HG03025 (cell line): Measurements from ENCODE around the gene MPZL1.

ENCODE experiments used
- ATAC-seq: cut with Tn5 transposase; IDR thresholded peaks from one replicate; pipeline ENCODE4 v1.9.1; 2021; ENCODE audit warnings: mild to moderate bottlenecking, moderate library complexity; ENCODE audit not compliant: unreplicated experiment, low FRiP score

The MPZL1 gene

DNA sequence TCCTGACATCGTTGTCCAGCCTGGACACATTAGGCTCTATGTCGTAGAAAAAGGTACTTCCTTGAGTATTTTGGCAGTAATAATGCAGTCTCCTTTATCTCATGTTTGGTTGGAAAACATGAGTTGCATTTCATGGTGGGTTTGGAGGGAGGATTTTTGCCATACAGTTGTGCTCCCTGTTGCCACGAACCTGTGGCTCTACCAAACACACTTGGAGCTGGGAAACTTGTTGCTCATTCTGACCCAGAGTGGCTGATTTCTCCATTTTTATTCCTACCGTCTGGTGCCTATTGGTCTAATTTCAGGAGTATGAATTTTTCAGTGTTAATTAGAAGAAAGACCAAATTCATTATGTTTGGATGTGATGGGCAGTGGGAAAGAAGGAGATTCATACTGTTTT, 50.7 kb downstream of the MPZL1 start:
- ATAC-seq, result no peak

DNA sequence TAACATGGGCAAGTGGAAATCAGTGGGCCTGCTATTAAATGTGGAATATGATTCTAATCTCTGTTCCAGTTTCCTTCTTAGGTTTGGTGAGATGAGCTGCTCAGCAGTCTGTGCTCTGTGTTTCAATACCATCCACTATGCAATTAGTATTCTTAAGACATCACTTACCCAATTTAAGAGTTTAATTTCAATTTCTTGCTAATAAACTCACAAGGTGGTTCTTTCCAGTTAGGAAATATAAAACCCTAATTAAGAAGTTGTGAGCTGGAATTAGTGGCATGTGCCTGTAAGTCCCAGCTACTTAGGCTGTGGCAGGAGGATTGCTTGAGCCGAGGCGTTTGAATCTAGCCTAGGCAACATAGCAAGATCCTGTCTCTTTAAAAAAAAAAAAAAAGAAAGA, 51.7 kb downstream of the MPZL1 start:
- ATAC-seq, result no peak

DNA sequence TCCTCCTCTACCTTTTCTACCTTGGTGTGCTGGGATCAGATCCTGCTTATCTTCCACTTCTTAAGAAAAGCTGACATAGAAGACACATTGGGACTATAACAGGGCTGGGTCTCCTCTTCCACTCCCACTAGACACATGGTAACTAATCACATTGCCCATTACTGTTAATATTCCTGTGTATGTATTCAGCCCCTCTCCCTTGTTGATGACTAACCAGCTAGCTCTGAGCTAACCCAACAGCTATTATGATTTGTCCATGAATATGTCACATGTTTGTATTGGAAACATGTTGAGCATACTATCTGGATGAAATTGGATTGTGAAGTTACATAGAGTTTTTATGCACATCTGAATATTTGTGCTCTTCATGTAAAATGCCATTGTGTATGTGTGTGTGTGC, 52.9 kb downstream of the MPZL1 start:
- no peak for ATAC-seq

DNA sequence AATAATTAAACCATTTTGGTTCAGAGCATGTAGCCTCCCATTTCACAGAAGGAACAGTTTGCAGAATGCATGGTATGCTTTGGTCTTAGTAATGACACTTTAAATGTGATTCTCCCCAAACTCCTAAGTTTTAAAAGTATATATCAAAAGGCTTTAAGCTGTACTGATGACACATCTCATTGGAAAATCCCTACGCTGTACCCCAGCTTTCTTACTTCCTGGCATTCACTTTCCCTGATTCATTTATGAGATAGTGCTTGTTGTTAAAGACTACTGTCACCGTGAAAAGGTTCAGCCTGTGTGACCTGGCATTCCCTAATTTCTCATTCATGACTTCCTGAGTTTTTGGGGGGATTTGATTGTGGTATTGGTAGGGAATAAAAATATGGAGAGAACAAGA, 53.4 kb downstream of the MPZL1 start:
- no peak for ATAC-seq

DNA sequence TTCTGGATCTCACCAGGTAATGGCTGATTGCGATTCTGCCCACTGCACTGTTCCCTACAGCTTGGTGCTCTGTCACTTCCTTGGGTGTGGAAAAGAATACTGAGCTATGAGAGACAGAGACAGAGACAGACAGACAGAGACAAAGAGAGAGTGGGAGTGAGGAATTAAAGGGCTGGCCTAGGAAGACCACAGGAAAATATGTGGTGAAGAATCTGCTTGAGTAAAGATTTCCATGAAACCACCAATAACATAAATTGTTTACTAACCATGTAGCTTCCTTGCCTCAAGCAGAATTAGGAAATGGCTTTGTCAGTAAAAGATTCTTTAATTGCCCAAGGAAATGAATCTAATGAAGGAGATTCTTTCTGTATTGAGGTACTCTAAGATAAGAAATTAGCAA, 54.4 kb downstream of the MPZL1 start:
- no peak for ATAC-seq

DNA sequence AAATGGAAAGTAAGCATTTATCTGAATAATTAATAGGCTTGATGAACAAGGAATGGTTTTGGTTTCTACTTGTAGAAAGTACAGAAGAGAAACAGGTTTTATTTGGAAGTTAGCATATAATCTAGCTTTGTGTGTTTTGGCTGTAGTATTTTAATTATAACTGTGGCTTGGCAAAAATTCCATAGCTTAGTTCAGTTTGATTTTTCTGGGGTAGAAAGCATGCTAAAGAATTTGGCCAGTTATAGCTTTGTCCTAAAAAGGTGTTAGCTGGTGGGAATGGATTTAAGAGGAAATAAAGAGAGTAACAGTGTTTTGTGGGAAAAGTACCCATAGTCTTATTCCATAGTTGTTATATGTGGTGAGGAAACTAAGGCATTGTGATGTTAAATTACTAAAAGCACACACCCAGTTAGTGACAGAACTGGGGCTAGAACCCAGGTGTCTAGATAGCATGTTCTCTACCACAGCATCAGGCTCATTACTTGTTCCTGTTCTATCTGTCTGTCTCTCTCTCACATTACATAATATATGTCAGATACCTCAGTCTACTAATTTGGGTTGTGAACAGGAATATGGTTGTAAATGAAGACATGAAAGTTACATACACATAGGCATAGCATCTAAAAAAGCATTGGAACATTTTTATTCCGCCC, 55.0 kb downstream of the MPZL1 start:
- ATAC-seq, result no peak

DNA sequence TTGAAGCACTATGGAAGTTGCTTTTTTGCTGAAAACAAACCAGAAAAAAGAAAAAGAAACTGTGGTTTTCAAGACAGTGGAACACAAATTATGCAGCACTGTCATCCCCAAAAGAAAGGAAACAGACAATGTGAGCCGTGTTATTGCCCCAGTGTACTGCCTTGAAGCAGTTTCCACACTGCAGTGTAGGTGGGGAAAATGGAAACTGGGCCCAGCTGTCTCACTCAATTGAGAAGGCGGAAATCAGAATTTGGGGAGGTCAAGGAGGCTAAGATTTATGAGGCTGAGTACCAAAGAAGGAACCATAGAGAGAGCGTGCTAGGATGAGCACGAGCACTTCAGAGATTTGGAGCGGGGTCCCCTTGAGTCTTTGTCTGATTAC, 55.5 kb downstream of the MPZL1 start:
- no peak for ATAC-seq

DNA sequence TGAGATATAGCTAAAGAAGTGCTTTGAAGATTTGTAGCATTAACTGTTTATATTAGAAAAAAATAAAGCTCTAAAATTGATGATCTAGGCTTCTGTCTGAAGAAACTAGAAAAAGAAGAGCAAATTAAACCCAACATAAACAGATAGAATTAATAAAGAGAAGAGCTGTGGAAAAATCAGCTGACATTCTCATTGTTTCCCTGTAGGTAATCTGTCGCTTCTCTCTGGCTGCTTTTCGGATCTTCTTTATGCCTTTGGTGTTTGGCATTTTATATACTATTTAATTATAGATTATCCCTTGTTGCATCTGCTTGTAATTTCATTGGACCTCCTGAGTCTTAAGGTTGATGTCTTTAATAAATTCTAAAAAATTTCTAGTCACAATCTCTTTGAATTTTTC, 59.8 kb downstream of the MPZL1 start:
- ATAC-seq, result no peak

DNA sequence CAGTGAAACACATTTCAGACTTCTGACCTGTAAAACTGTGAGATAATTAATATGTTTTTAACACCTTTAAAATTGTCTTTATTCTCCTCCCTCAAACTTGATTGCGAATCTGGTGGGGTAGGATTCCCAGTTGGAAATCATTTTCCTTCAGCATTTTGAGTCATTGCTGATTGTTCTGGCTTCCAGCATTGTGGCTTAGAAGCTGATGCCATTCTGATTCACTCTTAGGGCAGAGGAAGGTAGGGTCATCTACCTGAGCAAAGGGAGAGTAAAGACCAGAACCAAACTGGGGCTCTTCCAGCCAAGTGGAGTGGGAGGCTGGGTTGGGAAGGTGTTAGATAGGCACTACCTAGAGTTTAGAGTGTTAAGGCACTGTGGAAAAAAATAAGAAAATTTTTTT, 61.2 kb downstream of the MPZL1 start:
- no peak for ATAC-seq

DNA sequence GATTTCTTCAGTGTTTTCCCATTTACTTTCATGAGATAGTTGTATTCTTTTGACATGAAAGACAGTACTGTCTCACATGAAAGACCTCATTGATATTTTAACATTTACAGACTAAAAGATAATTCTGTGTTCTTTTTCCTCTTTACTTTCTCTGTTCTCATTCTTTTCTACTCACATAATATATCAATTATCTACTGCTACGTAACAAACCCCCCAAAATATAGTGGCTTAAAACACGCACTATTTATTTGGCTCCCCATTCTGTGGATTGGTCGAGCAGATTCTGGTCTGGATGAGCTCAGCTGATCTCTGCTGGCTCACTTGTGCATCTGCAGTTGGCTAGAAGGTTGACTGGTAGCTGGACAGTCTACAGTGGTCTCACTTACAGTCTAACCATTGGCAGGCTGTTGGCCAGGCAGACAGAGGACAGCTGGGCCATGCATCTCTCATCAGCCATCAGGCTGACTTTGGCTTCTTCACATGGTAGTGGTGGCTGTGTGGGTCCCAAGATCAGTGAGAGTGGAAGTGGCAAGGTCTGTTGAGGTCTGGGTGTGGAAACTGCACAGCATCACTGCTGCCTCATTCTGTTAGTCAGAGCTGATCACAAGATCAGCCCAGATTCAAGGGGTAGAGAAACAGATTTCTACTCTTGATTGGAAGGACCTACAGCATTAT, 63.2 kb downstream of the MPZL1 start:
- ATAC-seq, result no peak

DNA sequence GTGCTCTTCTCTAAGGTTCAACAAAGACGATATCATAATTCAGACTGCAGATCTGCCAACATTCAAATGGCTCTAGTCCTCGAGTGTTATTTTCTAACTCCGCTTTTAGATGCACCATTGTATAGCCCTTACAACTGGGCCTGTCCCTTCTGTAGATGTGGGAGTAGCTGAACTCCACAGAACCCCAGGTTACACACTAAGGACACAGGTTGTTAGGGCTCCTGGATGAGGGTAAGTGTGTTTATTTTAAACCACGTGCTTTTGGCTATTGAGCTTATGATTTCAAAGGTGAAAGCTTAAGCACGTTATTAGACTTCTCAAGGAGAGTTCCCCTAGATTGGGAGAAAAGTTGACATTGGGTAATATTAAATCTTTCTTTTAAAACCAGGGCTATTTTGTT, 64.7 kb downstream of the MPZL1 start:
- ATAC-seq, result no peak

DNA sequence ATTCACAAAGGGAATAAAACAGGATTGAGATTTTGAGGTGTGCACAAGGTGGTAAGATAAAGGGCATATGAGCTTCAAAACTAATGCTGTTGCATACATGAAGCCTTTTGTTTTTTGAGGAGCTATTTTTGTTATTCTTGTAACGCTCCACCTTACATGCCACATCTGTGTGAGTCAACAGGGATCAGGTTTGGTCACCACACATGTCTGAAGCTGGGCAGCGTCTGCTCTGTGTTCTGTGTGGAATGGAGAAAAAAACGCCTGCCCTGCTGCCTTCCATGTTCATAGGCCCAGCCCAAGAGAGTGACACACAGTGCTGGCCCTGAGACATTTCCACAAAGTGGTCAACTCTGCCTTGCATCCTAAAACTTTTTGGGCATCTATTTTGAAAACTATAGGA, 67.7 kb downstream of the MPZL1 start:
- ATAC-seq, result no peak

DNA sequence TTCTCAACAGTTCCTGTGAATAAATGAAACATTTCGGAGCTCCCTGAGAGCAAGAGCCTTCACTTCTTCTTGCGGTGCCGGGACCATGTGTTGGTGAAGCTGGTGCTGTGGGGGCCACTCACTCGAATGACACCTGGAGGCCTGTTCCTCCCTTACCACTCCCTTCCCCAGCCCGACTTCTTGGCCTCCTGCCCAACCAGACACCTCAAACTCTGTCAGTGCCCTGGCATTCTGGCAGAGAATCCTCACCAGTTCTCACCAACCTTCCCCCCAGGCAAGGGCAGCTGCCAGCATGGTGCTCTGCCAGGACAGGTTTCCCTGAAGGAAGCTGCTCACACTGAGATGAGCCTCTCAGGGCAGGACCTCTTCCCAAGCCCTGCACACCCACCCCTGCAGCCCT, 68.3 kb downstream of the MPZL1 start:
- ATAC-seq, result no peak

DNA sequence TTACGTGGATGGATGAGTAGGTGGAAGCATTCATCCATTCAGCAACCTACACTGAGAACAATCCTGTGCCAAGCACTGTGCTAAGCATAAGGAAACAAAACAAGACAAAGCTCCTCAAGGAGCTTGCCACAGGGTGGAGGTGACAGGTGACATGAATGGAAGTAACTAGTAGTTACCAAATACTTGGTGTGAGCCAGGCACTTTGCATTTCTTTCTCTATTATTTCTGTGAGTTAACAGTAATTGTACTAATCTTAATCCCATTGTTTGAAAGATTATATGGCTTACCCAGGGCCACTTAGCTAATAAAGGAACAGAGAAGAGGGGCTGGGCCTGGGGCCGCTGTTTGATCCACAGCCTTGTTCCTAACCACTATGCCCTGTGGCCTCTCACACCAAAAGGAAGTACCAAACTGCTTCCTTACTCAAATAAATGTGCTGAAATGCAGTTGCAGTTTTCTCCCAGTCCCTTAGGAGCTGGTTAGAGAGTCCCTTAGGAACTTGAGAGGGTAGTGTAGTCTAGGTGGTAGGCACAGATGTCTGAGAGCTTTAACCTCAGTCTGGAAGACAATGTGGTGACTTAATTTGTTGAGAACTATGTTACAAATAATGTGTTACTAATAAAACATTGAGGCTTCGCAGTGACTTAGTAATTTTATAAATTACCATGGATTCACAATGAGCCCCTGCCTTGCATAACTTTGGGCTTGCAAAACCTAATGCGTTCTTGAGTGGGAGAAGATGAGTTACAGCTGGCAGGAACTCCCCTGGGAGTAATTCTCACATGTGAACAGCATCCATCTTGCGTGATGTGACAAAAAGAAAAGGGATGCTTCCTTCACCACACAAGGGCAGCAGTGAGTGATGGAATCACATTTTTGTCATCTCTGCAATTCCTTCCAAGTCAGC, 69.8 kb downstream of the MPZL1 start:
- ATAC-seq, result no peak

DNA sequence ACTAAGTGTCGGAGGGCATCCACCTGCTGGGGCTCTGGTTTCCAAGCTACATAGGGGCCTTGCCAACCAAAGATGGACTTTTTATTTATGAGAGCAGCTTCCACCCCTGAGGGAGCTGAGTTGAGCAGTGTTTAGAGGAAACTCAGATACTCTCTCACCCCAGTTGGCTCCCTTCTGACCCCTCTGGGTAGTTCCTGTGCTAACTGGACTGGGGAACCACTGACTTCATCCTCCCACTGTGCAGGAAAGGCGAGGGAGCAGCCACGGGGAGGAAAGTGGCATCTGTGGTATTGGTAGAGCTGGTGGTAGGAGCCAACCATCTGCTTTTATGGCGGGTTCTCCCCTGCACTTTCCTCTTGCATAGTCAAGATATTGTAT, 70.4 kb downstream of the MPZL1 start:
- no peak for ATAC-seq

DNA sequence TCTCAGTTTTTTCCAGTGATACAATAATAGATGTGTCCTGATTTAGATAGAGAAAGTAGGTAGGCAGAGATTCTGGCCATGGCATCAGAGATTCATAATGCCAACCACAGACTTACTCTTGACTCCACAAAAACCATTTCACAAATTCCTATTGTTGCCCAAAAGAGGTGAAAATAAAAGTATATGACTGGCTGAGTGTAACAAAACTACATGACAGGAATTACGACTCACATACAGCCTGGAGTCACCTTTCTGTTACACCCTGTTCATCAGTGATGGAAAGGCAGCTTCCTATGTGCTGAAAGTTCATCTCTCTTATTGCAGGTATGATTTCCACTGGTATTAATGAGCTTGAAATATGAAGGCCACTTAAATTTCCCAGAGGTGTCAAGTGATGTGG, 72.3 kb downstream of the MPZL1 start:
- ATAC-seq, result no peak

DNA sequence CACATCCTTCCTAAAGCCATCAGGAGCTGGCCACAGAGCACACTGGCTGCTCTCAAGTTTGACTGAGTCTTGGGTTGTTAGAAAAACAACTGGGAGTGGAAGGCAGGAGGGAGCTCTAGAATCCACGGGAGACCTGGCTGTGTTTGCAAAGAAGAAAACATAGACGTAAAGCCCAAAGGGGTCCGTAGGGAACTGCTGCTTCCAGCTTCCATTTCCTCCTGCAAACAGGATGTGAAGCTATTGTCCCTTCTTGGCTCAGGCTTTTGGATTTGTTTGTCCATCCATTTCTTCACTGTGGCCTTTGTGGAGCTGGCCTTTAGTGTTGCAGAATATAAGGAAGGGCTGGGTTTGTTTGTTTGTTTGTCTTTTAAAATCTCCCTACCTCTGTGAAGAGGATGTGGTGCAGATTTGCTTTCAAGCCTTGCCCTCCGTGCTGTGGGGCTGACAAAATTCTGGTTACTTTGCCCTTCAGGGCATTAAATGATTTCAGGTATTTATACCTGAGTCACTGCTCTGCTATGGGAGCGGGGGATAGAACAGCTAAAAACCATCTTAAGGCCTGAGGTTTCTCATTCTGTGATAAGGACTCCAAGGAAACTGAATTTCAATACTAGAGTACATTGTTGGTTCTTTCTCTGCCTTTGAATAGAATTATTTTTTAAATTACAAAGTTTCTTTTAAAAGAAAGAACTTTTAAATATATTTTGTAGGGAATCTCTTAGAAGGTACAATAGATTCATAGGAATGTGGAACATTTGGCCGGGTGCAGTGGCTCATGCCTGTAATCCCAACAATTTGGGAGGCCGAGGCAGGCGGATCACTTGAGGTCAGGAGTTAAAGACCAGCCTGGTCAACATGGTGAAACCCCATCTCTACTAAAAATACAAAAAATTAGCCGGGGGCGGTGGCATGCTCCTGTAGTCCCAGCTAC, 74.3 kb downstream of the MPZL1 start:
- ATAC-seq, result no peak

DNA sequence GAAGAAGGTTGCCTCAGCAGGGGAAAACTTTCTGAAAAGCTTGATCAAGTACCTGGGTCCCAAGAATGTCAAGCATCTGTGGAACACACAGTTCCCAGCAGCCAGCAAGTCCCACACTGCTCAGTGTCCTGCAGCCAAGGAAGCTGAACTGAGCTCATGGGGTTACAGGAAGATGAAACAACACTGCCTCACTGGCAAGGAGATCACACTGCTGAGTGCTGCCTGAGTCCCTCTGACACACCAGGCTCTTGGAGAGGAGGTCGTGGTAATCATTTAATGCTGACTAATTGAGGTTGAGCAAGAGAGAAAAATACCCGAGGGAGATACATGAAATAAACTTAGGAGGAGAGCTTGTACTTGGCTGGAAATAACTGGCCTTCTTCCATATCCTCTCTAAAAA, 75.2 kb downstream of the MPZL1 start:
- ATAC-seq, result no peak

DNA sequence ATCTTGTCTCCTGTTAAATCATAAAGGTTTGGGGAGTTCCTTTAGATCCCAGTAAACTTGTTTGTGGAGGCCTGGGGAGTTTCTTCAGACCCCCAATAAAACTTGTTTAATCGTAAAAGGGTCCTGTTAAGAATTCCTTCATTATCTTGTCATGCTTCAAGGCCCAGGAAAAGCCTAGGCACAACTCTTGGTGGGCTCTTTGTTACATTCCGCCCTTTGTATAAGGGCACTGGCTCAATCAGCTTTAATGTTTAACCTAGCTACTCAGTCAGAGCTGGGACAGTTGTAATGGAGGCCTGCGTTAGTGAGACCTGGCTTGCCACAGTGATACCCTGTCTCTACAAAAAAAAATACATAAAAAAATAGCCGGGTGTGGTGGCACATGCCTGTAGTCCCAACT, 77.2 kb downstream of the MPZL1 start:
- ATAC-seq, result no peak

DNA sequence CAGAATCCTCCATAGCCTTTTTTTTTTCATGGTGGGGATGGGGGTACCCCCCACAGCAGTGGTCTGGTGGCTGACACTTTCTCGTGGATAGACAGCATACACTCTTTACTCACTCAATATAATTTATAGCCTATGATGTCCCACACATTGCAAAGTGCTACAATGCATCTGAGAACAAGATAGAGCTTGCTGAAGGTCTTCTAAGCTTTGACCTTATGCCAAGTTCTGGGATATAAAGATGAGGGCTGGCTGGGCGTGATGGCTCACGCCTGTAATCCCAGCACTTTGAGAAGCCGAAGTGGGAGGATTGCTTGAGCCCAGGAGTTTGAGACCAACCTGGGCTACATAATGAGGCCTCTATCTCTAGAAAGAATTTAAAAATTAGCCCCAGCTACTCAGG, 78.0 kb downstream of the MPZL1 start:
- no peak for ATAC-seq

DNA sequence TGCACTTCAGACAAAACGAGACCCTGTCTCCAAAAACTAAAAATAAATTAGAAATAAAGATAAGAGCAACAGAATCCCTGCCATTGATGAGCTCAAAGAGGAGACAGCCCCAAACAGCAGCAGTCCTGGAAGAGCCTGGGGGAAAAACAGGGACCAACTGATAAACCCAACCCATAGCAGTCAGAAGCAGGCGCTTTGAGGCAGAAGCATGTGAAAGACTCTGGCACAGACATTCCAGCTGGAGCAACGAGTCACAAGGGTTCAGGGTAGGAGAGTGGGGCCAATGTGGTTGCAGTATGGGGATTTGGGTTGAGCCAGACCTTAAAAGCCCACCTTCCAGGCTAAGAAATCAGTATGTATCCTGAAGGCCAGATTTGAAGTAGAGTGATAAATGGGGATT, 78.5 kb downstream of the MPZL1 start:
- ATAC-seq, result no peak
